H1 (cell line): ENCODE data around the gene ABHD14A. TPM values are rescaled to one million over a fixed set of nuclear protein-coding genes. Genes with fewer than 3 reads are reported as not detected.

Experiments used
- CTCF ChIA-PET: fragments of 300-600 bp; sonication (Branson Sonifier 250); formaldehyde crosslinking; loops from one replicate; lab custom pipeline; 2021; ENCODE audit not compliant: partially characterized antibody; lab: Charles Lee
- POLR2A ChIA-PET: fragments of 300-600 bp; sonication (Branson Sonifier 250); formaldehyde crosslinking; loops from one replicate; lab custom pipeline; 2021; ENCODE audit warnings: inconsistent platforms; ENCODE audit not compliant: partially characterized antibody; lab: Charles Lee
- DNase-seq, 2 experiments: peaks; one replicate each; pipeline versions ENCODE4 v3.0.0 to v3.0.0-alpha.2; 2010 to 2022; ENCODE audit warnings: low spot score in 2 of 2, low read depth in 1 of 2, mixed read lengths in 1 of 2
- FAIRE-seq: peaks from 2 replicates; lab custom pipeline; 2011; peaks lifted over from hg19 to GRCh38; lab: Jason Lieb, UNC
- H2AFZ ChIP-seq: 2 replicates; pipeline ENCODE4 v1.8.1; 2012; ENCODE audit warnings: low read length, inconsistent platforms
- H2AK5ac ChIP-seq: 2 replicates; pipeline ENCODE4 v1.6.1; 2013; ENCODE audit warnings: low read depth, low read length
- H2BK120ac ChIP-seq: replicated peaks from 2 replicates; pipeline ENCODE3; 2013; ENCODE audit warnings: low read depth, low read length, inconsistent platforms
- H2BK12ac ChIP-seq: 2 replicates; pipeline ENCODE4 v1.6.1; 2013; ENCODE audit warnings: low read depth, low read length
- H2BK15ac ChIP-seq: 2 replicates; pipeline ENCODE4 v1.6.1; 2013; ENCODE audit warnings: low read length
- H2BK20ac ChIP-seq: 2 replicates; pipeline ENCODE4 v1.6.1; 2013; ENCODE audit warnings: low read length
- H2BK5ac ChIP-seq: 2 replicates; pipeline ENCODE4 v1.6.1; 2013; ENCODE audit warnings: low read depth, low read length
- H3K14ac ChIP-seq: 2 replicates; pipeline ENCODE4 v1.6.1; 2013; ENCODE audit warnings: inconsistent platforms; ENCODE audit not compliant: insufficient read length
- H3K18ac ChIP-seq: 2 replicates; pipeline ENCODE4 v1.6.1; 2013; ENCODE audit warnings: low read length; ENCODE audit errors: extremely low read depth
- H3K23ac ChIP-seq: 2 replicates; pipeline ENCODE4 v1.6.1; 2013; ENCODE audit warnings: inconsistent platforms; ENCODE audit not compliant: insufficient read length
- H3K23me2 ChIP-seq: 2 replicates; pipeline ENCODE4 v1.6.1; 2013; ENCODE audit warnings: low read depth, low read length
- H3K27ac ChIP-seq: 2 replicates; pipeline ENCODE4 v1.6.1; 2011; ENCODE audit warnings: low read depth, low read length, inconsistent platforms
- H3K27me3 ChIP-seq, 4 experiments: replicated peaks in 1 of 4; 1 replicate in 1 of 4; 2 replicates in 3 of 4; pipeline versions ENCODE4 v1.6.1 to v1.8.1; 2011 to 2013; ENCODE audit warnings: low read length in 3 of 4, mild to moderate bottlenecking in 3 of 4, inconsistent platforms in 2 of 4, mixed read lengths in 2 of 4, moderate library complexity in 1 of 4; ENCODE audit not compliant: control insufficient read depth in 3 of 4, insufficient read depth in 3 of 4; ENCODE audit errors: extremely low read depth in 1 of 4
- H3K36me3 ChIP-seq, 4 experiments: 2 replicates each; pipeline versions ENCODE4 v1.6.1 to v1.8.1; 2011 to 2013; ENCODE audit warnings: mild to moderate bottlenecking in 4 of 4, low read length in 3 of 4, moderate library complexity in 2 of 4, control low read depth in 1 of 4, inconsistent platforms in 1 of 4; ENCODE audit not compliant: insufficient read depth in 4 of 4, control insufficient read depth in 2 of 4
- H3K4ac ChIP-seq: replicated peaks from 2 replicates; pipeline ENCODE3; 2013; ENCODE audit warnings: low read length, low read depth, mixed read lengths, inconsistent platforms; ENCODE audit not compliant: insufficient read length
- H3K4me1 ChIP-seq, 4 experiments: replicated peaks in 1 of 4; 1 replicate in 1 of 4; 2 replicates in 3 of 4; pipeline versions ENCODE4 v1.6.1 to v1.8.1; 2011 to 2013; ENCODE audit warnings: low read length in 3 of 4, inconsistent platforms in 2 of 4, mixed read lengths in 1 of 4; ENCODE audit not compliant: insufficient read depth in 4 of 4, control insufficient read depth in 3 of 4
- H3K4me2 ChIP-seq, 2 experiments: 2 replicates each; pipeline versions ENCODE4 v1.6.1 to v1.8.1; 2011 to 2013; ENCODE audit warnings: low read depth in 2 of 2, low read length in 2 of 2, control low read depth in 1 of 2, inconsistent platforms in 1 of 2, mild to moderate bottlenecking in 1 of 2; ENCODE audit not compliant: insufficient read depth in 1 of 2
- H3K4me3 ChIP-seq, 4 experiments: fragments of 200-600, 300-600 bp in 1 of 4; sonication (generic), shearing (Covaris generic), sonication (Bioruptor Twin) in 1 of 4; 2 replicates each; pipeline versions ENCODE4 v1.5.1 to v1.8.1; 2011 to 2016; ENCODE audit warnings: low read length in 4 of 4, low read depth in 3 of 4, control low read depth in 2 of 4, inconsistent platforms in 2 of 4, mild to moderate bottlenecking in 2 of 4, mixed read lengths in 1 of 4, moderate library complexity in 1 of 4; ENCODE audit not compliant: insufficient read depth in 2 of 4; ENCODE audit errors: extremely low read depth in 1 of 4
- H3K56ac ChIP-seq: replicated peaks from 2 replicates; pipeline ENCODE3; 2013; ENCODE audit warnings: low read depth, mild to moderate bottlenecking, mixed read lengths, low read length, inconsistent platforms; ENCODE audit not compliant: insufficient read length
- H3K79me1 ChIP-seq: 2 replicates; pipeline ENCODE4 v1.6.1; 2013; ENCODE audit warnings: low read depth, low read length, control low read depth
- H3K79me2 ChIP-seq, 2 experiments: 2 replicates each; pipeline versions ENCODE4 v1.6.1 to v1.8.1; 2012 to 2013; ENCODE audit warnings: low read length in 2 of 2, mild to moderate bottlenecking in 2 of 2, inconsistent platforms in 1 of 2; ENCODE audit not compliant: insufficient read depth in 2 of 2, control insufficient read depth in 1 of 2
- H3K9ac ChIP-seq, 4 experiments: replicated peaks in 1 of 4; 1 replicate in 1 of 4; 2 replicates in 3 of 4; pipeline versions ENCODE4 v1.6.1 to v1.8.1; 2011 to 2013; ENCODE audit warnings: low read depth in 3 of 4, low read length in 3 of 4, control low read depth in 2 of 4, mild to moderate bottlenecking in 2 of 4, moderate library complexity in 2 of 4, inconsistent platforms in 1 of 4; ENCODE audit errors: extremely low read depth in 1 of 4
- H3K9me3 ChIP-seq, 2 experiments: 2 replicates each; pipeline versions ENCODE4 v1.6.1 to v1.8.1; 2012 to 2013; ENCODE audit warnings: mild to moderate bottlenecking in 2 of 2, moderate library complexity in 2 of 2, control low read depth in 1 of 2, inconsistent platforms in 1 of 2, low read depth in 1 of 2, low read length in 1 of 2, mixed read lengths in 1 of 2; ENCODE audit not compliant: insufficient read depth in 2 of 2
- H4K20me1 ChIP-seq, 2 experiments: replicated peaks in 1 of 2; 2 replicates each; pipeline versions ENCODE3 to v1.8.1; 2011 to 2013; ENCODE audit warnings: inconsistent platforms in 2 of 2, low read length in 2 of 2, mild to moderate bottlenecking in 1 of 2; ENCODE audit not compliant: insufficient read depth in 2 of 2, control insufficient read depth in 1 of 2
- H4K5ac ChIP-seq: 2 replicates; pipeline ENCODE4 v1.6.1; 2013; ENCODE audit warnings: low read length, low read depth, mixed read lengths, inconsistent platforms; ENCODE audit not compliant: insufficient read length
- H4K8ac ChIP-seq: 2 replicates; pipeline ENCODE4 v1.8.0; 2013; ENCODE audit warnings: mild to moderate bottlenecking, moderate library complexity, low read length, inconsistent platforms; ENCODE audit not compliant: insufficient read depth; ENCODE audit errors: extremely low read depth
- H4K91ac ChIP-seq: replicated peaks from 2 replicates; pipeline ENCODE3; 2013; ENCODE audit warnings: low read length, mixed read lengths, inconsistent platforms; ENCODE audit not compliant: insufficient read length
- BCL11A ChIP-seq, 2 experiments: IDR thresholded peaks; one replicate each; pipeline ENCODE4 v1.6.1; 2011; ENCODE audit warnings: low read depth in 2 of 2, low read length in 2 of 2, mild to moderate bottlenecking in 2 of 2
- BRCA1 ChIP-seq: IDR thresholded peaks from 2 replicates; pipeline ENCODE4 v1.6.1; 2012; ENCODE audit warnings: low read depth, low read length, improper control_type of control experiment
- GABPA ChIP-seq: IDR thresholded peaks from 2 replicates; pipeline ENCODE4 v1.6.1; 2011; ENCODE audit warnings: mild to moderate bottlenecking, low read length, moderate library complexity, borderline replicate concordance; ENCODE audit not compliant: insufficient read depth
- HDAC6 ChIP-seq: IDR thresholded peaks from one replicate; pipeline ENCODE4 v1.7.1; 2012; ENCODE audit warnings: low read depth, mild to moderate bottlenecking, inconsistent platforms, low read length, moderate library complexity
- KDM1A ChIP-seq: fragments of 200-600, 300-600 bp; sonication (generic); IDR thresholded peaks from 2 replicates; pipeline ENCODE4 v1.7.1; 2016; ENCODE audit warnings: mild to moderate bottlenecking, low read length, borderline replicate concordance
- KDM4A ChIP-seq: IDR thresholded peaks from one replicate; pipeline ENCODE4 v1.7.1; 2012; ENCODE audit warnings: low read depth, mild to moderate bottlenecking, moderate library complexity, low read length, inconsistent platforms; ENCODE audit not compliant: severe bottlenecking
- MAFK ChIP-seq: IDR thresholded peaks from 2 replicates; pipeline ENCODE4 v1.6.1; 2012; ENCODE audit warnings: low read depth, mild to moderate bottlenecking, improper control_type of control experiment, low read length
- MAX ChIP-seq: IDR thresholded peaks from 2 replicates; pipeline ENCODE4 v1.6.1; 2012; ENCODE audit warnings: inconsistent platforms
- RFX5 ChIP-seq: IDR thresholded peaks from 2 replicates; pipeline ENCODE4 v1.6.1; 2011; ENCODE audit warnings: low read depth, low read length, improper control_type of control experiment, borderline replicate concordance
- SP2 ChIP-seq: IDR thresholded peaks from 2 replicates; pipeline ENCODE4 v1.6.1; 2012; ENCODE audit warnings: mild to moderate bottlenecking, low read length, inconsistent platforms
- SP4 ChIP-seq: IDR thresholded peaks from 2 replicates; pipeline ENCODE4 v1.6.1; 2012; ENCODE audit warnings: low read length, inconsistent platforms
- TCF12 ChIP-seq: IDR thresholded peaks from 2 replicates; pipeline ENCODE4 v1.6.1; 2011; ENCODE audit warnings: low read depth, mild to moderate bottlenecking, low read length
- WGBS, 2 experiments: shearing (Covaris generic) in 1 of 2; methylation state at CpG; one replicate each; pipeline versions ENCODE4 v1.1.6 to v1.1.7; 2013 to 2015; ENCODE audit warnings: low lambda C conversion rate in 2 of 2, mixed read lengths in 2 of 2, inconsistent platforms in 1 of 2, low coverage in 1 of 2, missing lambda C conversion rate in 1 of 2; ENCODE audit not compliant: insufficient replicate concordance in 2 of 2, insufficient coverage in 1 of 2, insufficient read length in 1 of 2; ENCODE audit errors: extremely low coverage in 1 of 2, missing lambda C conversion rate in 1 of 2; 5-methylcytosine and 5-hydroxymethylcytosine counted together
- polyA plus RNA-seq, 7 experiments: library from polyadenylated mRNA; depleted of rRNA in 3 of 7; stranded (reverse) in 5 of 7; unstranded in 2 of 7; fragments of >200 nt in 5 of 7; fragments of 200-250 nt in 2 of 7; gene quantifications; 1 replicate in 5 of 7; 2 replicates in 1 of 7; 4 replicates in 1 of 7; pipeline versions ENCODE4 v1.2.1 to v1.2.3, GENCODE V29; 2011 to 2013; ENCODE audit warnings: missing spikeins in 2 of 7, mixed read lengths in 2 of 7
- total RNA-seq: library from RNA; stranded (reverse); fragmentation: NEBNext Ultra II Directional; extraction: Animal tissue kit (Norgen Biotek cat#: 25700); gene quantifications from 2 replicates; pipeline ENCODE4 v1.2.1, GENCODE V29; 2021
- TF ChIP-seq, protein P1 (sequence below): IDR thresholded peaks from 2 replicates; pipeline ENCODE4 v1.6.1; 2012; ENCODE audit warnings: inconsistent platforms

The ABHD14A gene
- total and polyA plus RNA-seq, 2 of the 8 experiments (the other 6 are each of a cell fraction or from before 2014, with no cell fraction given), result 4.6 to 9.8 TPM

- Histone ChIP-seq H3K9ac (no peak overlapping the region), H2BK20ac (0 out of 2 replicates have a peak overlapping the region, but pooled peaks have one; percentile 48), H3K56ac (no peak overlapping the region), H3K4me2 (no peak overlapping the region; a peak in 1 of 4 replicates), H2BK5ac (no peak overlapping the region; the same call in 1 of the 2 replicates), H3K18ac (no peak overlapping the region), H4K91ac (no peak overlapping the region), H4K5ac (no peak overlapping the region), H3K4ac (no peak overlapping the region), H2AK5ac (no peak overlapping the region), H2AFZ (no peak overlapping the region), H3K79me2 (no peaks in the 10 kb centered on the region), H3K4me1 (peaks cover 8 to 43% (median 32%) of the 10 kb centered on the region in 4 experiments), H3K23me2 (peaks cover 13% of the 10 kb centered on the region; the same call in 1 of the 2 replicates), H3K14ac (no peak overlapping the region), H3K79me1 (no peaks in the 10 kb centered on the region), H2BK120ac (no peak overlapping the region), H3K9me3 (no peaks in the 10 kb centered on the region; a peak in 1 of 4 replicates), H4K8ac (no peak overlapping the region; the same call in 1 of the 2 replicates), H3K36me3 (no peaks in the 10 kb centered on the region), H2BK15ac (no peak overlapping the region), H3K27ac (no peak overlapping the region), H3K23ac (no peak overlapping the region), H3K27me3 (peaks cover 0 to 17% (median 11%) of the 10 kb centered on the region in 4 experiments; a peak in 4 of 7 replicates), H3K4me3 (no peak overlapping the region), H4K20me1 (peaks cover 0 to 4% of the 10 kb centered on the region in 2 experiments), H2BK12ac (peak overlapping the region; percentile 75; the same call in 1 of the 2 replicates)
- ChIA-PET POLR2A (interaction anchor here (0.8 to 29.3 kb wide), 9 partner anchors 11 to 470 kb away, joined by 3 to 923 read pairs (median 6); partner anchors contain the start of genes ABHD14A, ABHD14B, ACY1 and DCAF1), CTCF (interaction anchor here (0.6 to 10.5 kb wide), 13 partner anchors 10 to 251 kb away, joined by 3 to 66 read pairs (median 6); partner anchors contain the start of genes ACY1, GPR62, PARP3 and RRP9)
- no peak for FAIRE-seq
- no peak for DNase-seq
- 71% methylated on average over 4 of the region's 4 CpGs; no CpG with 5 or more reads in 1 of the 2 experiments for WGBS, 2 experiments
- TF ChIP-seq MAFK (no peak), MAX (no peak), SP4 (no peak), KDM4A (no peak), GABPA (no peak), SP2 (no peak), HDAC6 (no peak), TCF12 (no peak), BCL11A (IDR thresholded peaks at IDR 0.05; ENCODE audit: low read depth in 2 of 2, low read length in 2 of 2) (no peak), RFX5 (no peak), BRCA1 (no peak), KDM1A (no peak)
- TF ChIP-seq, protein P1, sequence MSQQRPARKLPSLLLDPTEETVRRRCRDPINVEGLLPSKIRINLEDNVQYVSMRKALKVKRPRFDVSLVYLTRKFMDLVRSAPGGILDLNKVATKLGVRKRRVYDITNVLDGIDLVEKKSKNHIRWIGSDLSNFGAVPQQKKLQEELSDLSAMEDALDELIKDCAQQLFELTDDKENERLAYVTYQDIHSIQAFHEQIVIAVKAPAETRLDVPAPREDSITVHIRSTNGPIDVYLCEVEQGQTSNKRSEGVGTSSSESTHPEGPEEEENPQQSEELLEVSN, result no peak
Measured at GRCh38 chr3:51969841-51970240, 5.0 kb upstream of the ABHD14A start.
